ENCODE data around the gene IL10RA.
A peak's percentile ranks its signal among the peaks of the same experiment; 100 is the strongest.

Gene IL10RA

GRCh38 chr11:117969160-117969991 lies 16.8 kb upstream of the IL10RA start:
- H3K36me3 ChIP-seq = no peaks in the 10 kb centered on the region
- TF ChIP-seq, protein P1, sequence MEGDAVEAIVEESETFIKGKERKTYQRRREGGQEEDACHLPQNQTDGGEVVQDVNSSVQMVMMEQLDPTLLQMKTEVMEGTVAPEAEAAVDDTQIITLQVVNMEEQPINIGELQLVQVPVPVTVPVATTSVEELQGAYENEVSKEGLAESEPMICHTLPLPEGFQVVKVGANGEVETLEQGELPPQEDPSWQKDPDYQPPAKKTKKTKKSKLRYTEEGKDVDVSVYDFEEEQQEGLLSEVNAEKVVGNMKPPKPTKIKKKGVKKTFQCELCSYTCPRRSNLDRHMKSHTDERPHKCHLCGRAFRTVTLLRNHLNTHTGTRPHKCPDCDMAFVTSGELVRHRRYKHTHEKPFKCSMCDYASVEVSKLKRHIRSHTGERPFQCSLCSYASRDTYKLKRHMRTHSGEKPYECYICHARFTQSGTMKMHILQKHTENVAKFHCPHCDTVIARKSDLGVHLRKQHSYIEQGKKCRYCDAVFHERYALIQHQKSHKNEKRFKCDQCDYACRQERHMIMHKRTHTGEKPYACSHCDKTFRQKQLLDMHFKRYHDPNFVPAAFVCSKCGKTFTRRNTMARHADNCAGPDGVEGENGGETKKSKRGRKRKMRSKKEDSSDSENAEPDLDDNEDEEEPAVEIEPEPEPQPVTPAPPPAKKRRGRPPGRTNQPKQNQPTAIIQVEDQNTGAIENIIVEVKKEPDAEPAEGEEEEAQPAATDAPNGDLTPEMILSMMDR (IDR thresholded peaks at IDR 0.05) = no peak
- no peak overlapping the region for H3K27ac ChIP-seq
- H3K27me3 ChIP-seq = no peaks in the 10 kb centered on the region
- peaks cover 15 to 16% of the 10 kb centered on the region in 2 experiments for H3K4me1 ChIP-seq (ENCODE audit: control insufficient read depth in 1 of 2, insufficient read depth in 1 of 2, low read depth in 1 of 2, low read length in 1 of 2)
- H3K9me3 ChIP-seq = no peaks in the 10 kb centered on the region
- H3K4me3 ChIP-seq (ENCODE audit: low read depth in 1 of 2, low read length in 1 of 2) = no peak overlapping the region

DNA sequence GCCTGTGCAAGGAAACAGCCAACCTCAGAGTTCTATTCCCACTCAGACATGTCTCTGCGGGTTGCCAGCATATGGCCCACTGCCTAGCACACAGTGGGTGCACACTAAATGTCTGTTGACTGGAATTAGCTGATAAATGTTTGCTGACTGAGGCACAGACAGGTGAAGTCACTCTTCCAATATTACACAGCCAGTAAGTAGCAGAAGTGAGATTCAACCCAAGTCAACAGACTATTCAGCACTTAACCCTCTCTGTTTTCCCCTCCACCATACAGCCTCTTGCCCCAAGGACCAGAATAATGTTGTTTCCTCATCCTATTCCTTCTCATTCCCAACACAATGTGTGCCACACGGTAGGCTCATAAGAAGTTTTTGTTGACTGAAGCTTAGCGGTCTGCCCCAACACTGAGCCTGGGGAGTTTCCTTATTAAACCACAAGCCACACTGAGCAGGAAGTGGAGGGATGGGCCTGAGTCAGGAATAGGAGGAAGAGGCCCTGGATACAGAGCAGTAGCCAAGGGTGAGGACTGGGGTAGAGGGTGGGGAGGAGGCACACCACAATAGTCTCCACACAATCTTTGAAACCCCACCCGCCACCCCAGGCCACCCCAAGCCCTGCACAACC lies 15.7 kb upstream of the IL10RA start:
- no peaks in the 10 kb centered on the region for H3K9me3 ChIP-seq
- TF ChIP-seq, protein P1 (IDR thresholded peaks at IDR 0.05) = no peak
- H3K27me3 ChIP-seq = no peaks in the 10 kb centered on the region
- peak overlapping the region; percentile 33 for H3K27ac ChIP-seq
- peaks cover 15 to 16% of the 10 kb centered on the region in 2 experiments for H3K4me1 ChIP-seq (ENCODE audit: control insufficient read depth in 1 of 2, insufficient read depth in 1 of 2, low read depth in 1 of 2, low read length in 1 of 2)
- H3K36me3 ChIP-seq = no peaks in the 10 kb centered on the region
- H3K4me3 ChIP-seq (ENCODE audit: low read depth in 1 of 2, low read length in 1 of 2) = no peak overlapping the region

GRCh38 chr11:117972044-117972443 lies 14.2 kb upstream of the IL10RA start:
- Histone ChIP-seq H3K27me3 (no peaks in the 10 kb centered on the region), H3K27ac (no peak overlapping the region), H3K4me1 (ENCODE audit: control insufficient read depth in 1 of 2, insufficient read depth in 1 of 2, low read depth in 1 of 2, low read length in 1 of 2) (peaks cover 15 to 16% of the 10 kb centered on the region in 2 experiments), H3K9me3 (no peaks in the 10 kb centered on the region), H3K4me3 (ENCODE audit: low read depth in 1 of 2, low read length in 1 of 2) (no peak overlapping the region), H3K36me3 (no peaks in the 10 kb centered on the region)
- TF ChIP-seq, protein P1 (IDR thresholded peaks at IDR 0.05) = no peak

DNA sequence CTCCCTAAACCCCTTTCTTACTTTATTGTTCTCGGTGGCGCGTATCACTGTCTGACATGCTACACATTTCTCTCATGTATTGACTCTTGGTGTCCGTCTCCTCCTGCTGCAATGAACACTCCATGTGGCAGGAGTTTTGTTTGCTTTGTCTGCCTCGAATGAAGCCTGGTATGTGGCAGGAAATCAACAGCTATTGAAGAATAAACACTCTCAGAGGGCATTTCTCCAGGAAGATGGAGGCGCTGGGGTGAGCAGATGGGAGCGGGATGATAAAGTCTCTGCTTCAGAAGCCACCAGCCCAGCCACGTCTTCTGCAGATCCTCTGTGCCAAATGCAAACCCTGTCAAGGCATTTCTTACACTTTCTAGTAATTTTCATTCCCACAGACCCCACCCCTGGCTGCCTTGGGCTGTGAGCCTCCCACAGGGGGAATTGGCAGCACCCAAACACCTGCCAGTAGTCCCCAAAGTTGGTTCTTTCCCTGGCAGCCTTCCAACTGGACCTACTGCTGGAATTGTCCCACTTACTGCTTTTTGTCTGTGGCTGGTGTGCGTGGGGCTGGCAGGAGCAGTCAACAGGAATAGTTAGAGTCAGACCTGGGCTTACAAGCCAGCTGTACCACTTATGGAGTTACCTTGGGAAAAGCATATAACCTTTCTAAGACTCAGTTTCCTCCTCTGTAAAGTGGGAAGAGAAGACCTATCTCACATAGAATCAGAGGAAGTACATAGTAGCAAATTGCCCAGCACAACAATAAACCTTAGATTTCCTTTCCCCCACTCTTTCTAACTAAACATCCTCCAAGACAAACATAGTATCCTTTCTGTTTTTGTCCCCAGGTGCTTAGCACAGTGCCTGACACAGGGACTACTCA lies 13.3 kb upstream of the IL10RA start:
- no peaks in the 10 kb centered on the region for H3K9me3 ChIP-seq
- no peaks in the 10 kb centered on the region for H3K36me3 ChIP-seq
- no peak overlapping the region for H3K4me3 ChIP-seq (ENCODE audit: low read depth in 1 of 2, low read length in 1 of 2)
- H3K4me1 ChIP-seq (ENCODE audit: control insufficient read depth in 1 of 2, insufficient read depth in 1 of 2, low read depth in 1 of 2, low read length in 1 of 2) = peaks cover 15 to 16% of the 10 kb centered on the region in 2 experiments
- TF ChIP-seq, protein P1 (IDR thresholded peaks at IDR 0.05) = no peak
- no peaks in the 10 kb centered on the region for H3K27me3 ChIP-seq
- no peak overlapping the region for H3K27ac ChIP-seq

- peaks cover 15 to 16% of the 10 kb centered on the region in 2 experiments for H3K4me1 ChIP-seq (ENCODE audit: control insufficient read depth in 1 of 2, insufficient read depth in 1 of 2, low read depth in 1 of 2, low read length in 1 of 2)
- no peak overlapping the region for H3K27ac ChIP-seq
Observed at GRCh38 chr11:117973503-117973860, 12.7 kb upstream of the IL10RA start.

More at GRCh38 chr11:117973503-117973860, 12.7 kb upstream of the IL10RA start:
- H3K36me3 ChIP-seq = no peaks in the 10 kb centered on the region
- no peak overlapping the region for H3K4me3 ChIP-seq (ENCODE audit: low read depth in 1 of 2, low read length in 1 of 2)
- no peaks in the 10 kb centered on the region for H3K9me3 ChIP-seq
- no peaks in the 10 kb centered on the region for H3K27me3 ChIP-seq
- TF ChIP-seq, protein P1 (IDR thresholded peaks at IDR 0.05) = no peak
